Measurements from ENCODE around the gene CIT. TPM values are rescaled to one million over a fixed set of nuclear protein-coding genes. Genes with fewer than 3 reads are reported as not detected.
A peak's percentile ranks its signal among the peaks of the same experiment; 100 is the strongest.

Gene CIT
- total and polyA plus RNA-seq, 2 donors (not counting 3 experiments of a cell fraction or from before 2014, with no cell fraction given) = 13.3 to 61.8 TPM

DNA sequence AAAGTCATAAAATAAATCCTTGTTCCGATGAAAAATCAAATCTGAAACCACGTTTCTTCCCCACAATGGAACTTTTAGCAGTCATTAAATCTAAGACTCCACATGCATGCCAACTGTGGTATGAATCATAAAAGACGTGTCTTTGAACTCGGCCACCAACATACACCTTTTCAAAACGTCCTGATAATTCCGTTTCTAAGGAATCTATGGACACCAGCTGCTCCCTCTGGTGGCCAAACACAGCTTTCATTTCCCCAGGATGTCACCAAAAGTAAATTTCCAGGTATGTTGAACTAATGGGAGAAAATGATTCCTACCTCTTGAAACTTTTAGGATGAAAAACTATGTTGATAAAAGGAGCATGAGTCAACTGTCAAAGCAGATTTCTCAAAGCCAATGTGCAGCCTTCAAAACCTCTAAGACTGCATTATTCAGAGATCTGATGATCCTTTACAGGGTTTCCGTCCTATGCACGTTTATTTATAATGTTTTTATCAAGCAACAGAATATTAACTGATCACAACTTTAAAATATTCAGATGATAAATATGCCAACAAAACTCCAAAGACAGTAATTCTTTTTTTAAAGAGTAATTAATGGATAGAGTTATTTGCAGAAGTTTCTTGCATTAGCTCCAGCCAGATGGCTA, 96.2 kb downstream of the CIT start:
- TF ChIP-seq JUN (IDR thresholded peaks at IDR 0.05; ENCODE audit: borderline replicate concordance, insufficient read depth, insufficient read length, low read depth) (no peak), POLR2AphosphoS5 (IDR thresholded peaks at IDR 0.05; ENCODE audit: insufficient read depth, low read depth, low read length) (no peak), EZH2 (IDR thresholded peaks at IDR 0.05; ENCODE audit: borderline replicate concordance, low read depth, low read length, severe bottlenecking) (no peak), FOS (IDR thresholded peaks at IDR 0.05; ENCODE audit: borderline replicate concordance, insufficient read depth, low read length) (no peak)
- TF ChIP-seq, protein P1, sequence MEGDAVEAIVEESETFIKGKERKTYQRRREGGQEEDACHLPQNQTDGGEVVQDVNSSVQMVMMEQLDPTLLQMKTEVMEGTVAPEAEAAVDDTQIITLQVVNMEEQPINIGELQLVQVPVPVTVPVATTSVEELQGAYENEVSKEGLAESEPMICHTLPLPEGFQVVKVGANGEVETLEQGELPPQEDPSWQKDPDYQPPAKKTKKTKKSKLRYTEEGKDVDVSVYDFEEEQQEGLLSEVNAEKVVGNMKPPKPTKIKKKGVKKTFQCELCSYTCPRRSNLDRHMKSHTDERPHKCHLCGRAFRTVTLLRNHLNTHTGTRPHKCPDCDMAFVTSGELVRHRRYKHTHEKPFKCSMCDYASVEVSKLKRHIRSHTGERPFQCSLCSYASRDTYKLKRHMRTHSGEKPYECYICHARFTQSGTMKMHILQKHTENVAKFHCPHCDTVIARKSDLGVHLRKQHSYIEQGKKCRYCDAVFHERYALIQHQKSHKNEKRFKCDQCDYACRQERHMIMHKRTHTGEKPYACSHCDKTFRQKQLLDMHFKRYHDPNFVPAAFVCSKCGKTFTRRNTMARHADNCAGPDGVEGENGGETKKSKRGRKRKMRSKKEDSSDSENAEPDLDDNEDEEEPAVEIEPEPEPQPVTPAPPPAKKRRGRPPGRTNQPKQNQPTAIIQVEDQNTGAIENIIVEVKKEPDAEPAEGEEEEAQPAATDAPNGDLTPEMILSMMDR (IDR thresholded peaks at IDR 0.05; ENCODE audit: extremely low read depth in 1 of 2, insufficient read depth in 1 of 2, low read depth in 1 of 2, low read length in 2 of 2) = peak; percentile 69 to 79
- DNase-seq (ENCODE audit: low read depth, low spot score) = peak; percentile 67
- no peaks in the 10 kb centered on the region for H3K27me3 ChIP-seq (ENCODE audit: control insufficient read depth in 2 of 2, insufficient read depth in 2 of 2, low read length in 2 of 2)
- no peaks in the 10 kb centered on the region for H3K9me1 ChIP-seq (replicated peaks; ENCODE audit: control insufficient read depth, extremely low read depth, insufficient read depth, low read length)
- no peaks in the 10 kb centered on the region for H3K9me3 ChIP-seq (replicated peaks; ENCODE audit: control insufficient read depth, insufficient read depth, low read length)
- no peak overlapping the region for H3K4me3 ChIP-seq (replicated peaks in 1 of 3; ENCODE audit: insufficient read depth in 1 of 3, low read depth in 1 of 3, low read length in 3 of 3)
- POLR2A ChIA-PET = no interaction called here
- H2AFZ ChIP-seq (ENCODE audit: low read depth, low read length) = no peak overlapping the region
- no TSS peak for BruUV-seq (replicated peaks)
- peak; percentile 84 for FAIRE-seq
- no peak overlapping the region for H3K9ac ChIP-seq (replicated peaks; ENCODE audit: extremely low read depth, insufficient read depth, low read length)
- H3K79me2 ChIP-seq (ENCODE audit: control insufficient read depth, insufficient read depth, low read length) = no peaks in the 10 kb centered on the region
- CTCF ChIA-PET = interaction anchor here (0.6 to 5.1 kb wide), 54 partner anchors 8 to 337 kb away, joined by 3 to 85 read pairs (median 5); partner anchors contain the start of gene PRKAB1
- dilution Hi-C loops (cut with MboI; ENCODE audit: extremely low pct_ligation_motif_present, low sequenced_read_pairs) = no loop called here
- H4K20me1 ChIP-seq (replicated peaks; ENCODE audit: control insufficient read depth, extremely low read depth, insufficient read depth, low read length) = no peaks in the 10 kb centered on the region
- no peak overlapping the region for H3K4me2 ChIP-seq (ENCODE audit: insufficient read depth, low read length)
- peaks cover 0 to 5% of the 10 kb centered on the region in 2 experiments for H3K36me3 ChIP-seq (ENCODE audit: control insufficient read depth in 2 of 2, extremely low read depth in 1 of 2, insufficient read depth in 2 of 2, low read length in 2 of 2)
- no peak overlapping the region for H3K27ac ChIP-seq (ENCODE audit: insufficient read depth, low read depth, low read length)
- no peaks in the 10 kb centered on the region for H3K4me1 ChIP-seq (ENCODE audit: control insufficient read depth, extremely low read depth, insufficient read depth, low read length)
- intact Hi-C loops (cut with micrococcal nuclease) = loop anchor here (1.0 to 2.0 kb wide), 4 partner anchors 64 to 122 kb away; no protein-coding TSS in a partner anchor
